ENCODE results near the gene CBR1.
"Not testable (repeated sequence)": the region's sequence is repeated elsewhere in the genome, so short reads cannot be mapped to it uniquely, and the experiment has no call there.

Gene CBR1

DNA sequence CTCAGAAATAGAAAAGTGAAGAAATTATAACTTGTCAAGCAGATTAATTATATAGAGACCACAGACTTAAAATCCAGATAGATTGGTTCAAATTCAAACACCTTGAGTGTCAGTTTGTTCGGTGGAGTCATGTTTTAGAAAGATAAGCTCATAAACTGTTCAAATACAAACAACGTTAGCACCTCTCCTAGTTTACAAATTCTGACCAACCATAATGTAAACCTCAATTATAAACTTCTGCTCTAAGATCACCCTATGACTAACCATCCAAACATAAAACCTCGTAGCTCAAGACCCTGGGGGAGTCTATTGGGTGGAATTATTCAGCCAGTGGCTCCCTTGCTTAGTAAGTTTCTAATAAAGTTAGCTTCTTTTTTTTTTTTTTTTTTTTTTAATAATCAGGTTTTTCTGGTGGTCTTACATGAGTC is 12.4 kb downstream of the CBR1 start:
- no peak for DNase-seq

DNA sequence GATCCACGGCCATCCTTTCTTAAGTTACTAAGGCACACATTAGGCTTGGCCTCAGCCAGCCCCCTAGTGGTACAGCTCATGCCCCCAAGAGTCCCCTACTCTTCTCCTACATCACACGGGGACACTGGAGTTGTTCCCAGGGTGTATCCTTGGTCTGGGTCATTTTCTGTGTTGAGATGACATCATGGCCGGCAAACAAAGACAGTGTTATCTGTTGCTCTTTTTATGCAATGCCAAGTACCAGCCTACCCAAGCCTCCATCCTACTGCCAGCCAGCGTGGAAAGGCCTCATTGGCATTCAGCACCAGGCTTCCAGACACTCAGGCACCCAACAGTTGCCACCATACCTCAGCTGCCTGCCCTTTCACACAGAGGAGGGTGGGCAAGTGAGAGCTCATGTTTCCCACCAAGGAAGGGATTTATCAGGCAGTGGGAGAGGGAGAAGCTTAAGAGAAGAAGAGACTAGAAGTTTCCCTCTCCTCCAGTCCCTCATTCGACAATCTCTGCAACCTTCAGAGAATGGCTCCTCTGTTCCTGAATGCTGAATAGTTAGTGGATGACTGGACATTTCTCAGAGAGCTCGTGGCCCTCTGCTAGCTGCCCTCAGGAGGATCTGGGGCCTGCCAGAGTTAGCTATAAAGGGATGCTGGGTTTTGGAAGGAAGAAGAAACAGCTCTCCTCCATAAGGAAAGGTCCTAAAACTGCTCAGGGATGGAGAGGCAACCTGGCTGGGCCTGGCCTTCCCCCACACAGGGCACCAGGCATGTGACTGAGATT is 17.7 kb downstream of the CBR1 start:
- DNase-seq: no peak

DNA sequence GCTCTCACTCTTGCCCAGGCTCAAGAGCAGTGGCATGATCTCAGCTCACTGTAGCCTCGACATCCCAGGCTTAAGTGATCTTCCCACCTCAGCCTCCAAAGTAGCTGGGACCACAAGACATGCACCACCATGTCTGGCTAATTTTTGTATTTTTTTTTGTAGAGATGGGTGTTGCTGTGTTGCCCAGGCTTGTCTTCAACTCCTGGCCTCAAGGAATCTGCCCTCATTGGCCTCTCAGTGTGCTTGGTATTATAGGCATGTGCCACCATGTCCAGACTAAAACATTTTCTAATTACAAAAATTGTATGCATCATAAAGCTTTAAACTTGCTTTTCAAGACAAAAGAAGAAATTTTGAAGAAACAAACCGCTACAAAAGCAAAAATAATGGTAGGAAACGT is 20.1 kb downstream of the CBR1 start:
- no peak for DNase-seq

DNA sequence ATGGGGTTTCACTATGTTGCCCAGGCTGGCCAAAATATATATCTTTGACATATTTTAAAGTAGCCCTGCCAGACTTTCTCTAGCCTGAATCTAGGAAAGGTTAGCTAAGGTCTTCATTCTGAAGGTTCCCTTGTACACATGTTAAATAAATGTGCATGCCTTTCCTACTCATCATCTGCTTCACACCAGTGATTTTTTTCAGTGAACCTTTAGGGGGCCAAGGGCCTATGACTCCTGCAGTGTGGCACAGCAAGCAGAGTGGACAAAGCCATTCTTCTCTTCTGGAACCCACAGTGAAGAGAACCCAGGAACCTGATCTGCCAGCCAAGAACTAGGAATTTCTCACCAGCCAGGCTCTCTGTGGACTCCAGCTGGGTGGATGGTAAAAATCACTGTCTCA is 22.9 kb downstream of the CBR1 start:
- no peak for DNase-seq

DNA sequence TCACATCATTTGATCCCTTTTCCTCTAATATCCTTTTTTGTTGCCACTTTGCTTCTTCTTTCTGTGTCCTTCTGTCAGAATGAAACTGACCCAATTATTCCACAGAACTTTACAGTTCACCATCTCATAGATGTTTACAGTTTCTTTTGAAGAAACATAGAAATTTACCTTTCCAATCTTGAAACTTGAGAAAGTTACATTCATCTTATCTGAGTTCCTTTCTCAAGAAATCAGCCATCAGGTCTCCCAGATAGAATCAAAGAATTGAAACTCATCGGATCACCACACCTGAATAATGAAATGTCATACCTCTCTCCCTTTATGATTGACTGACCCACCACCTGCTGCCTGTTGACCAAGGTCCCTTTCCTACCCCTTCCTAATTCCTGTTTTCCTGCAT is 23.7 kb downstream of the CBR1 start:
- no peak for DNase-seq

DNA sequence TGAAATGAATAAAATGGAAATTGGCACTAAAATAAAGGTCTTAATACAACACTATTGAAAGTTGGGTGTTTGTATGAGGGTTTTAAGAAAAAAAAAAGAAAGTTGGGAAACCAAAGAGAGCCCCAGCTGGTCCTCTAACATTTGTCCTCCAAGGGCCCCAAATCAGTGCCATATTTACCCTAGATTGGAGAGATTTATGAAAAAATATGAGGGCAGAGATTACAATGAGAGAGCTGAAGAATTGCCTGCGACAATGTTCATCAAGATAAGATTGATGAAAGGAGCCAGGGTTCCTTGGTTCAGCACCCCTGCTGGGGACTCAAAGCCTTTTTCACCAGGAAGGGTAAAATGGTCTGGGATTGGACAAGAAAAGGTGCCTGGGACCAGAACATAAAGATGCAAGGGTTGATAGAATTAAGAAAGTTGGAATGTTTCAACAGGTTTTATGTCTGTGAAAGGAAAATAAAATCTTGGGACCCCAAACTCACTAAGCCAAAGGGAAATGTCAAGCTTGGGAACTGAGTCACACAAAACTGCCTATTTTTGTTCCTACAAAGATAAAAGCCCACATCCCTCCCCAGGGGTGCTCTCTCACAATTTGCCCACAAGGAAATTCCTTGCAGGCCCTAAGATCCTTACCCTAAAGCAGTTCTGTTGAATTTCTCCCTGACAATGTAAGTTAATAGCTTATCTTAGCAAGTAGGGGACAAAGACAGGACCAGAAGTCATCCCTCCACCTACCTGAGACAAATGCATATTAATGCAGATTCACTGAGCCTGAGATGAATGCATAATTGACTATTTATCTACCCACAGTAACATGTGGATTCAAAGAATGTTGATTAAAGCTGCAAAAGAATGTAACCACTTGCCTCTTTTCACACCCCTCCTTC is 26.8 kb downstream of the CBR1 start:
- DNase-seq: no peak

DNA sequence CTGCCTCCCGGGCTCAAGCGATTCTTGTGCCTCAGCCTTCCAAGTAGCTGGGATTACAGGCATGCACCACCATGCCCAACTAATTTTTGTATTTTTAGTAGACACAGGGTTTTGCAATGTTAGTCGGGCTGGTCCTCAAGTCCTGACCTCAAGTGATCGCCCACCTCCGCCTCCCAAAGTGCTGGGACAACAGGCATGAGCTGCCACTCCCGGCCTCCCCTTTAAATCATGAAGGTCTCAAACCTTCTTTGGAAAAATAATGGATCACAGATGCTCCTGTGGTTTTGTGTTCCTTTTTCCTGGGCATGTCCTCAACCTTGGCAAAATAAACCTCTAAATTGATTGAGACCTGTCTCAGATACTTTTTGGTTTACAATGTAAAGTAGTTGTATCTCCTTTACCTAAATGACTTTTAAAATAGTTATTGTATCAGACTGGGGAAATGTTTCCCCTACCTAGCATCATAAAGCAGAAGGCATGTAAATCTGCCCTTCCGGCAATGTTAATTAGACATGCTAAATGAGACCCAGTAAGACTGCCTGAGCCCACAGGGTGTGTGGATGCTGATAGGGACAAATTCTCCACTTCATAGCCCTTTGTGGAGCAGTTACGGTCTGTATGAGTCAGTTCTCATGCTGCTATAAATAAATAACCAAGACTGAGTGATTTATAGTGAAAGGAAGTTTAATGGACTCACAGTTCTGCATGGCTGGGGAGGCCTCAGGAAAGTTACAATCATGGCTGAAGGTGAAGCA is 27.8 kb downstream of the CBR1 start:
- no peak for DNase-seq

DNA sequence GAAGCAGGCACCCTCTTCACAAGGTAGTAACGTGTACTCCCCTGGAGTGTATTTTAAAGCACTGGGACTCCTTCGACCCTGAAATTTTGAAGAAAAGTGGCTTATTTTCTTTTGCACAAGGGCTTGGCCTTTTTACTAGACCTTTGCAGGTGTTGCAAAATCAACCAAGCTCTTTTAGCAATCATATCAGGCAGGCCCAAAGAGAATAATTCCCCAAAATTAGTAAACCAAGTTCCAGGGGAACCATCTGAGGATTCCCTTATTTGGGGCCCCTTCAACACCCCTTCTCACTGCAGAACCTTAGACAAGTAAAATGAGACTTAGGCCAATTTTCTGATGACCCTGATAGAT is 28.3 kb downstream of the CBR1 start:
- no peak for DNase-seq

DNA sequence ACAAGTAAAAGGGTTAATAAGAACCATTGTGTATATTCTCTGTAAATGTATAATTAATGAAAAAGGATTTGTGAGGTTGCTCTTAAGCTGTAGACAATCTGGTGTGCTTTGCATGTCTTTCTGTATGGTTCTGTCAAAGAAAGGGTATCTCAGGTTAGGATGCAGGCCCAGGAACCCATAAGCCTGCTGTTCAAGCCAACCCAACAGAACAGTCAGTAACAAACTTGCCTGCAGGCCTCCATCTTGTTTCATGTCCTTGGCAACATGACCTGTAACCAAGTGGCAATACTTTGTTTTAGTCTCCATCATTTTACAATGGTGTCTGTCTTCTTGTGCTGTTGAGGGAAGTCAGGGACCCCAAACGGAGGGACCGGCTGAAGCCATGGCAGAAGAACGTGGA is 29.2 kb downstream of the CBR1 start:
- DNase-seq: no peak

DNA sequence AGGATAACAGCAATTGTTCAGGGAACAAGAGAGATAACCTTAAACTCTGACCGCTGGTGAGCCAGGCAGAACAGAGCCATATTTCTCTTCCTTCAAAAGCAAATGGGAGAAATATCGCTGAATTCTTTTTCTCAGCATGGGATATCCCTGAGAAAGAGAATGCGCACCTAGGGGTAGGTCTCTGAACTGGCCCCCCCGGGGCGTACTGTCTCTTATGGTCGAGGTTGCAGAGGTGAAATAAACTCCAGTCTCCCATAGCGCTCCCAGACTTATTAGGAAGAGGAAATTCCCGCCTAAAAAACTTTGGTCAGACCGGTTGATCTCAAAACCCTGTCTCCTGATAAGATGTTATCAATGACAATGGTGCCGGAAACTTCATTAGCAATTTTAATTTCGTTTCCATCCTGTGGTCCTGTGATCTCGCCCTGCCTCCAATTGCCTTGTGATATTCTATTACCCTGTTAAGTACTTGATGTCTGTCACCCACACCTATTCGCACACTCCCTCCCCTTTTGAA is 29.9 kb downstream of the CBR1 start:
- DNase-seq: not testable (repeated sequence)

DNA sequence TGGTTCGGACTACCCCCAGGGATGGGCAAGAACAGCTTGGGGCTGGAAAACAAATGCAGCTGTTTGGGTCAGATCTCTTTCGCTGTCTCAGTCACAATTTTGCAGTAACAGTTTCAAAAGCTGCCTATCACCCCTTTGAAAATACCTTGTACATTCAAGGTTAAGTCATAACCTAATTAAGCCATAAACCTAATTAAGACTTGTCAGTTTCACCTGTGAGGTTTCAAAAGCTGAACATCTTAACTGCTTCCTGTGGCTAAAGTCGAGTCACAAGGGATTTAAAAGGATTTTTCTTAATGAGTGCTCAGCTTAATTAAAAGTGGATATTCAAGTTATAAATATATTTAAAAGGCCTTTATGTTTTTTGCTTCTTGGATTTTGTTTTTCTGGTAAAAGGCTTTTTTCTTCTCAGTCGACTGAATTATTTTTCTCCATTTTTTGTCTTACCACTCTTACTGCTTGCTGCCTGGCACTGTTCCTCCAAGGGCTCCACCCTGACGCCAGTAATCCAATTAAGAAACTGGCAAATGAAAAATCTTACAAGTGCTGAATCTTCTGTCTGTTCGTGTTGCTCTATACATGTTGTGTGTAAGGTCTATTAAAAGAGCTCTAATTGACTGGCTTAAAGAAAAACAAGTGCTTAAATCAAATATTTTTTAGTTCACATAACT is 31.3 kb downstream of the CBR1 start:
- DNase-seq: no peak

DNA sequence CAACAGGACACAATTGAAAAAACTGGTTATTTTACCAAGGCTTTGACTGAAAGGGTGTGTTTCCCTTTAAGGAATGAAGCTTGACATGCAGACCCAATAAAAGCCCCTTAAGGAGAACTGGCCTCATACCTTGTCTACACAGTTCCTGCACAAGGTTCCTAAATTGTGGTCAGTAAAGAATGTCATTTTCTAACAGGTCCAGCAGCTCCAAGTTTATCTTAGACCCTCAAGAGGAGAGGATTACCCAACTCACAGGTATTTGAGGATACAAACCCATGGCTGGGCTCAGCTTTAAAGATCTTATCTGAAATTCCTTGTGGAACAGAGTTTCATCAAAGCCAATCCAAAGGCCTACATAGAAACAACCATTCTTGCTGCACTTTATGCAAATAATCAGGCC is 33.6 kb downstream of the CBR1 start:
- no peak for DNase-seq

DNA sequence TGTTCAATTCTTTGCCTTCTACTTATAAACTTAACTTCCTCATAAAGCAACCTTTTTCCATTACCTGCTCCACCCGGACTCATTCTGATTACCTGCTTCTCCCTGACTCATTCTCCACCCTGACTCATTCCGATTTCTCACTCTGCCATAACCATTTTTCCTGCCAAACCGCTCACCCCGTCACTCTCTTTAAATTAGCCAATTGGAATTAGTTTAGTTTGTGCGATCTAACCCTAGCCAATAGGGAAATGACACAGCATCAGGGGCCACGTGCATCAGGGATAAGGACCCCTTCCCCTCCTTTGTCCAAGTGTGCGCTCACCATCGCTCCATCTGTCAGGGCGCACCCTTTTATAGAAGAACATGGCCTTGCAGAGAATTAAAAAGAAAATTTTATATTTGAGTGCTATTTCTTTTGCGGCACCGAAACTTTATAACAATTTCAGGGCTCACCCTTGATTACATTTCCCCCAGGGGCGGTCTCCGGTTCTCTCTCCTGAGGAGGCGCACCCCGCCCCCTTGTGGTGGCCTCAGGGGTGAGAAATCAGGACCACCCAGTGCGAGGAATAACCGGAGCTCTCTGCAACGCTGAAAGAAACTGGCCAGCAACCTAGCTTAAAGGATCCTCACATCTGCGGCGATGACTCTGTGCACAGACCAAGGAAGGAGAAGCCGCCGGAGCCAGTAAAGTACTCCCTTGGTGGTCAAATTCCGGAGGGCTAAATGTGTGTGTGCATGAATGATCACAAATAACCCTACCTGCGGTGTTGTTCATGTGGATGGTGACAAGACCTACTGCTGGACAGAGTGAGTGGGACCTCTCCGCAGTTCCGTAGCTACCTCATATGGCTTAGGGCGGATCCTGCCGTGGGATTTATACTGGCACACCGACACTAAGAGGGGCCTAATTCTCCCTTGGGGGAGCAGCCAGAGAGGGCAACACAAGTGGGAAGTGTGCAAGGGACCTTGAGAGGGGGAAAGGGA is 34.8 kb downstream of the CBR1 start:
- no peak for DNase-seq

DNA sequence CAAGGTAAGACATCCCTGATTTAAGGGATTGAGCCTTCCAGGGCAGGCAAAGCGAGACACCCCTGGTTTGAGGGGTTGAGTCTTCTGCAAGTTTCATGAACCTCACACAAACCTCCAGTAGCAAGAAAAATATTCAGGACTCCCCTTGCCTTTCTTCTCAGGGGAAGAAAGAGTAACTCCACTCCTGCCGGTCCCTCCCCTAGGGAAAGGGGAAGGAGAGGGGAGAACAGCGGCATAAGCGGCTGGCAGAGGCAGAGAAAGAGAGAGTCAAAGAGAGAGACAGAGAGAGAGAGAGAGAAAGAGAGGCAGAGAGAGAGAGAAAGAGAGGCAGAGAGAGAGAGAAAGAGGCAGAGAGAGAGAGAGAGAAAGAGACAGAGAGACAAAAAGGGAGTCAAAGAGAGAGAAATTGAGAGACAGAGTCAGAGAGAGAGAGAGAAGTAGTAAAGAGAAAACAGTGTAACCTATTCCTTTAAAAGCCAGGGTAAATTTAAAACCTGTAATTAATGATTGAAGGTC is 35.6 kb downstream of the CBR1 start:
- no peak for DNase-seq

DNA sequence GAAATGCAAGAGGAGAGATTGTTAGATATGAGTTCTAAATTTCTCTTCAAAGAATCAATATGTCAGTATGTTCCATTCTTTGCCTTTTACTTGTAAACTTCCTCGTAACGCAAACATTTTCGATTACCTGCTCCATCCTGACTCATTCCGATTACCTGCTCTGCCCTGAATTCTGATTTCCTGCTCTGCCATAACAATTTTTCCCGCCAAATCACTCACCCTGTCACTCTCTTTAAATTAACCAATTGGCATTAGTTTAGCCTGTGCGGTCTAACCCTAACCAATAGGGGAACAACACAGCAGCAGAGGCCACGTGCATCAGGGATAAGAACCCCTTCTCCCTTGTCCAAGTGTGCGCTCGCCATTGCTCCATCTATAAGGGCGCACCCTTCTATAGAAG is 40.0 kb downstream of the CBR1 start:
- DNase-seq: no peak

DNA sequence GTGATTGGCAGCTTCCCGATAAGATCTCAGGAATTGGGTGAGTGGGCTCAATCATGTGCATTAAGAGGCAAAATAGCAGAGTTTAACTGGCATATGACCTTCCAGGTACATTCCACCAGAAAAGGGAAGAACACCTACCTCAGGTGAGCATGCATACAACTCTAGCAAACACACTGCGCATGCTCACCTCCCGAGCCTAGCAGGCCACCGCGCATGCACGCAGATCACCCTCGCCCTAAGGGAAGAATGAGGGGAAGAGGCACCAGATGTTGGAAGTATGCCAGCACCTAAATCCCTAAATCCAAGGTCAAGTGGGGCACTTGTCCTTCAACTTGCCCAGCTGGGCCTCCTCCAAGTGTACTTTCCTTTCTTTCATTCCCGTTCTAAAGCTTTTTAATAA is 41.4 kb downstream of the CBR1 start:
- no peak for DNase-seq

DNA sequence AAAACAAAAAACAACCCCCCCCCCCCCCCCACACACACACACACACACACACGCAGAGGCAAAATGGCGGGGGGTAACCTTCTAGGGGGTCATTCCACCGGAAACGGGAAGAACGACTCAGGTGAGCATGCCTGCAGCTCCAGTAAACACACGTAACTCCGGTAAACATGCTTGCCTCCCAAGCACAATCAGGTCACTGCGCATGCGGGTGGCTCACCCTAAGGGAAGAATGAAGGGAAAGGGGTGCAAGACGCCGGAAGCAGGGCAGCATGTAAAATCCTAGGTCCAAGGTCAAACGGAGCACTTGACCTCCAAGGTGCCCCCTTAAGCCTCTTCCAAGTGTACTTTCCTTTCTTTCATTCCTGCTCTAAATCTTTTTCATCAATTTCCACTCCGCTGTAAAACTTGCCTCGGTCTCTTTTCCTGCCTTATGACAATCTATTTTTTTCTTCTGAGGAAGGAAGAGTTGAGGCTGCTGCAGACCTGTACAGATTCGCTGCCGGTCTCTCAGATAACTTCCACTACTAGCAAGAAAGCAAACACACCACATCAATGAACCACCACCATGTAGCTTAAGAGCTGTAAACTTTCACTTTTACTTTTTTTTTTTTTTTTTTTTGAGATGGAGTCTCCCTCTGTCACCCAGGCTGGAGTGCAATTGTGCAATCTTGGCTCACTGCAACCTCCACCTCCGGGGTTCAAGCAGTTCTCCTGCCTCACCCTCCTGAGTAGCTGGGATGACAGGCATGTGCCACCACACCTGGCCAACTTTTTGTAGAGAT is 44.0 kb downstream of the CBR1 start:
- peak; percentile 82 for DNase-seq

DNA sequence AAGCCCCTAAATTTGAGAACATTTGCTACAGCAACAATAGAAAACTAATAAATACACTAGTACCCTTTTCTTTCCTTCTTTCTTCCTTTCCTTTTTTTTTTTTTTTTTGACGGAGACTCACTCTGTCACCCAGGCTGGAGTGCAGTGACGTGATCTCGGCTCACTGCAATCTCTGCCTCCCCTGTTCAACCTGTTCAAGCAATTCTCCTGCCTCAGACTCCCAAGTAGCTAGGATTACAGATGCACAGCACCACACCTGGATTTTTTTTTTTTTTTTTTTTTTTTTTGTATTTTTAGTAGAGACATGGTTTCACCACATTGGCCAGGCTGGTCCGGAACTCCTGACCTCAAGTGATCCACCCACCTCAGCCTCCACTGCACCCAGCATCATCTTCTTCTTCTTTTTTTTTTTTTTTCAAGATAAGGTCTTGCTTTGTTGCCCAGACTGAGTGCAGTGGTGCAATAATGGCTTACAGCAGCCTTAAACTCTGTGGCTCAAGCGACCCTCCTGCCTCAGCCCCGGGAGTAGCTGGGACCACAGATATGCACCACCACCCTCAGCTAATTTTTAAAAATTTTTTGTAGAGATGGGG is 45.4 kb downstream of the CBR1 start:
- DNase-seq: no peak

DNA sequence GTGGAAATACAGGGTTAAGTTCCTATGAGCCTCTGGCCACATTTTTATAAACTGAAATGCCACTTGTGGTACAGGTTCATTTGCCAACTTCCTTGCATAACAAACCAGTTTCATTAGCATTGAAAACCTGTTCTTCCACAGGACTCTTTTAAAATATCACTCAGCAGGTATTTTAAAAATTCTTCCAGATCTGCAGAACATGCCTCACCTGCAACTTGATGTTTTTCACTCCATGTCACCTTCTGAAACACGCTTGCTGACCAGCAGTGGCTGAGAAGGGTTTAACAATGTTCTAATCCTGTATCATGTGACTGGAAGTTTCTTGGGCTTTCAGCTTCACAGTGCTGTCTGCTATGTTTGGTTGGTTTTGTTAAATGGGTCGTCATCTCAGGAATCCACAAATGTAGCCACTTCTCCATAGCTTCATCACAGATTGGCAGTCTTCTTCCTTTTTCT is 47.5 kb downstream of the CBR1 start:
- no peak for DNase-seq

DNA sequence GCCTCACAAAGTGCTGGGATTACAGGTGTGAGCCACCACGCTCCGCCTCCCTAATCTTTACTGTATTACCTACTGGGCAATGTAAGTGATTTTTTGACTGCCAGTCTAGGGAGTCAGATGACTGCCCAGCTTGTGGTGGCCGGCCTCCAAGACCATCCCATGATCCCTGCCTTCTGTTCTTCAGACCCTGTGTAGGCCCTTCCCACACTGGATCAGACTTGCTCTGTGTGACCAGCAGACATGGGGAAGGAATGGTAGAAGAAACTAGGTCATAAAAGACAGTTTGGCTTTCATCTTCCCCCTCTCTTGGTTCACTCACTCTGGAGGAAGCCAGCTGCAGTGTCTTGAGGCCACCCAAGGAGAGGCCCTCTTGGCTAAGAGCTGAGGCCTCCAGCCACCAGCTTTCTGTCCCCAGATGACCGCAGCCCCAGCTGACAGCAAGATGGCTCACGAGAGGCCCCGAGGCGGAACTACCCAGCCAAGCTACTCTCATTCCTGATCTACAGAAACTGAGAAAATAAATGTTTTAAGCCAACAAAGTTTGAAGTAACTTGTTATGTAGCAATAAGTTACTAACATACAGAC is 50.6 kb downstream of the CBR1 start:
- no peak for DNase-seq

All from NCI-H146 (cell line).